ENCODE data around the gene DPM3.
"Not testable (repeated sequence)": the region's sequence is repeated elsewhere in the genome, so short reads cannot be mapped to it uniquely, and the experiment has no call there.

DPM3 gene

GRCh38 chr1:155125511-155125945 lies 14.8 kb downstream of the DPM3 start:
- no peak for DNase-seq (ENCODE audit: low read depth)

GRCh38 chr1:155124503-155125463 lies 15.5 kb downstream of the DPM3 start:
- no peak for DNase-seq (ENCODE audit: low read depth)

GRCh38 chr1:155123801-155124200 lies 16.5 kb downstream of the DPM3 start:
- DNase-seq (ENCODE audit: low read depth) = no peak

GRCh38 chr1:155122308-155122707 lies 18.0 kb downstream of the DPM3 start:
- DNase-seq (ENCODE audit: low read depth) = no peak

GRCh38 chr1:155121249-155121648 lies 19.1 kb downstream of the DPM3 start:
- DNase-seq (ENCODE audit: low read depth) = no peak

- DNase-seq (ENCODE audit: low read depth) = no peak
These were observed 20.1 kb downstream of the DPM3 start for GRCh38 chr1:155120253-155120652.

- DNase-seq (ENCODE audit: low read depth) = not testable (repeated sequence)
These were observed 22.2 kb downstream of the DPM3 start for GRCh38 chr1:155118090-155118489.

GRCh38 chr1:155117610-155118009 lies 22.7 kb downstream of the DPM3 start:
- no peak for DNase-seq (ENCODE audit: low read depth)

- no peak for DNase-seq (ENCODE audit: low read depth)
These were observed 24.1 kb downstream of the DPM3 start for GRCh38 chr1:155116113-155116764.

GRCh38 chr1:155113450-155113980 lies 26.8 kb downstream of the DPM3 start:
- no peak for DNase-seq (ENCODE audit: low read depth)

- no peak for DNase-seq (ENCODE audit: low read depth)
These were observed 29.5 kb downstream of the DPM3 start for GRCh38 chr1:155110826-155111225.

GRCh38 chr1:155110381-155110780 lies 29.9 kb downstream of the DPM3 start:
- no peak for DNase-seq (ENCODE audit: low read depth)

- DNase-seq (ENCODE audit: low read depth) = no peak
These were observed 32.0 kb downstream of the DPM3 start for GRCh38 chr1:155108296-155108695.

- no peak for DNase-seq (ENCODE audit: low read depth)
These were observed 32.7 kb downstream of the DPM3 start for GRCh38 chr1:155107309-155108264.

- DNase-seq (ENCODE audit: low read depth) = no peak
These were observed 33.5 kb downstream of the DPM3 start for GRCh38 chr1:155106862-155107261.

- no peak for DNase-seq (ENCODE audit: low read depth)
These were observed 34.7 kb downstream of the DPM3 start for GRCh38 chr1:155105604-155106011.

GRCh38 chr1:155104605-155105534 lies 35.5 kb downstream of the DPM3 start:
- no peak for DNase-seq (ENCODE audit: low read depth)

- no peak for DNase-seq (ENCODE audit: low read depth)
These were observed 37.0 kb downstream of the DPM3 start for GRCh38 chr1:155103325-155103724.

- no peak for DNase-seq (ENCODE audit: low read depth)
These were observed 41.0 kb downstream of the DPM3 start for GRCh38 chr1:155099331-155099730.

- DNase-seq (ENCODE audit: low read depth) = no peak
These were observed 45.7 kb downstream of the DPM3 start for GRCh38 chr1:155094622-155094948.
